Epithelial cell of esophagus (primary cell): Measurements from ENCODE around the gene FCN1.

Experiments
- DNase-seq: peaks from one replicate; pipeline ENCODE4 v3.0.0; 2010; ENCODE audit warnings: low read depth
- H3K4me3 ChIP-seq: 2 replicates; pipeline ENCODE4 v1.5.1; 2011; ENCODE audit warnings: mild to moderate bottlenecking, low read length, control low read depth
- TF ChIP-seq, protein P1 (sequence below): IDR thresholded peaks from 2 replicates; pipeline ENCODE4 v1.5.1; 2011; ENCODE audit warnings: low read depth, mild to moderate bottlenecking, low read length, control low read depth, inconsistent platforms; ENCODE audit not compliant: insufficient read depth; ENCODE audit errors: missing control alignments

The FCN1 gene

DNA sequence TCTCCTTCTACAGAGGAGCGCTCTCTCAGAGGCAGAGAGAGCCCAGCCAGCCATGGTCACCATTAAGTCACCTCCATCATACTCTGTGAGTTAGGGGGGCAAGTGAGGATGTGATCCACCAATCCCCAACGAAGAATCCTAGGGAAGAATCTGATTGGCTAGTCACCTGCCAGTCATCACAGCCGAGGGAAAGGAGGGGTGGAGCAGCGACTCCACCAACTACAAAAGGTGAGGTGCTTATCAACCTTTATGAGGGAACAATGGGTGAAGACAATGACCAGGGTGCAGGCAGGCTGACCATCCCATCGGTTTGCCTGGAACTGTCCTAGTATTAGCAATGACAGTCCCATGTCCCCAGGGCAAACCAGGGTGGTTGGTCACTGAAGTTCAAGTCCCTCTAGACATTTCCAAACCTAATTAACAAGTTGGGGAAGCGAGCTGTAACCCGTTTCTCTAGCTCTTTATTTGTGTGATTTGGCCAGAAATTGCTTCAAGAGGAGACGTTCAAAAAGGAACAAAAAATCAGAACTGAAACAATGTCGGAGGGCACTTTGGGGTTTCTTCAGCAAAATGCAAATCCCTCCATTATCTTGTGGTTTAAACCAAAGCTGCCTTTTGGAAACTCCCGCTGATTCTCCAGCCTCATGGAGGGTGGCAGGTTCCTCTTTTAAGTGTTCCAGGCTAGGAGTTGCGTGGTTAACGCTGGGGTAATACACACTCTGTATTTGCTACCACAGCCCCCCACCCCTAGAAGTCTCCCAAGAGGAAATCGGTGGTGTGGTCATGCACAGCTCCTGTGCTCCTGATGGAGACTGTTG, 18.8 kb upstream of the FCN1 start:
- H3K4me3 ChIP-seq, result no peak overlapping the region
- no peak for DNase-seq
- TF ChIP-seq, protein P1, sequence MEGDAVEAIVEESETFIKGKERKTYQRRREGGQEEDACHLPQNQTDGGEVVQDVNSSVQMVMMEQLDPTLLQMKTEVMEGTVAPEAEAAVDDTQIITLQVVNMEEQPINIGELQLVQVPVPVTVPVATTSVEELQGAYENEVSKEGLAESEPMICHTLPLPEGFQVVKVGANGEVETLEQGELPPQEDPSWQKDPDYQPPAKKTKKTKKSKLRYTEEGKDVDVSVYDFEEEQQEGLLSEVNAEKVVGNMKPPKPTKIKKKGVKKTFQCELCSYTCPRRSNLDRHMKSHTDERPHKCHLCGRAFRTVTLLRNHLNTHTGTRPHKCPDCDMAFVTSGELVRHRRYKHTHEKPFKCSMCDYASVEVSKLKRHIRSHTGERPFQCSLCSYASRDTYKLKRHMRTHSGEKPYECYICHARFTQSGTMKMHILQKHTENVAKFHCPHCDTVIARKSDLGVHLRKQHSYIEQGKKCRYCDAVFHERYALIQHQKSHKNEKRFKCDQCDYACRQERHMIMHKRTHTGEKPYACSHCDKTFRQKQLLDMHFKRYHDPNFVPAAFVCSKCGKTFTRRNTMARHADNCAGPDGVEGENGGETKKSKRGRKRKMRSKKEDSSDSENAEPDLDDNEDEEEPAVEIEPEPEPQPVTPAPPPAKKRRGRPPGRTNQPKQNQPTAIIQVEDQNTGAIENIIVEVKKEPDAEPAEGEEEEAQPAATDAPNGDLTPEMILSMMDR, result no peak

DNA sequence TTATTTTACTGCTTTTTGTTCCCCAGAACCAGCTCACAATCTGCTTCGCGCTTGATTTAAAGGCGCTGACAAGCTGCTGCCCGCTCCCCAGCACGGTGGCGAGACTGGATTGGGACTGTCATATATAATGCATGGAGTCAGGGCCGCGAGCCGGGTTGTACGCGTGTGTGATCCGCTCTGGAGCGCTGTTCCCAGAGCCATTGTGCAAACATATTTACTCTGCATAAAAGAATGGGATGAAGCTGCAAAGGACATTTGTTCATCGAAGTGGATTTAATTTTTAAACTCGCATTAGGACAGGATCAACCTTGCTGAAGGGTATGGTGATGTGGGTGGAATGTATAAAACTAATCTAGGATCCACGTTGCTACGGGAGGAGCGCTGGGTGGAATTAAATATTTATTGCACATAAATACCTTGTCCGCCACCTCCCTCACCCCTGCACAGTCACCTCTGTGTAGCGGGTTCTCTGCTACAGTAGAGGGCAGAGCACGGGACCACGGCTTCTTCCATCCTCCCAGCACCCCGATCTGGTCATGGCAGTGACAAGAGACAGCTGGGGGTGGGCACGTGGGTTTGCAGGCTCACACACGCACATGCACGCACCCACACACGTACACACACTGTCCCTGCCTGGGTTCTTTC, 18.1 kb upstream of the FCN1 start:
- TF ChIP-seq, protein P1, result no peak
- DNase-seq, result no peak
- no peak overlapping the region for H3K4me3 ChIP-seq

DNA sequence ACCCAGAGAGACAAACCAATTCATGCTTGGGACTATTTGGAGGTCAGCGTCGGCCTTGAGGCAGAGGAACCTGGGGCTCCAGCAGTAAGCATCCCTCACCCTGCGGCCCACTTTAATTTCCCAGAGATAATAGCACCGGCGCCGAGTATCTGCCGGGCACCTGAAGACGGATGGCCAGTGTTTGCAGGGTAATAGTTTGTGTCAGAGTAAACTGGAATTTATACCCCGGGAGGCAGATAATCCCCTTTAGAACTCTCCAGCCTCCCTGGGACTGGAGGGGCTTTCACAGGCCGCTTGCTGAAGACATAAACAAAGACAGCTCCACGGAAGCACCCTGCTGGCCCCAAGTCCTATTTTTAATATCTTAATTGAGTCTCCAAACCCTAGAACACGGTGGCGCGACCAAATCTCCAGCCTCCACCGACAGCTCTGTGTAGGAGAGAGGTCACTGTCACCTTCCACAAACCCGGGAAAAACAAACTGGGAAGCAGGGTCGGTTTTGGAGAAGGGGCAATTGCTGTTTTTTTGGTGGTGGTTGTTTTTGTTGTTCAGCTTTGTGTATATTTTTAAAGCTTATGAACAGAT, 17.4 kb upstream of the FCN1 start:
- no peak for DNase-seq
- H3K4me3 ChIP-seq, result no peak overlapping the region
- TF ChIP-seq, protein P1, result no peak

DNA sequence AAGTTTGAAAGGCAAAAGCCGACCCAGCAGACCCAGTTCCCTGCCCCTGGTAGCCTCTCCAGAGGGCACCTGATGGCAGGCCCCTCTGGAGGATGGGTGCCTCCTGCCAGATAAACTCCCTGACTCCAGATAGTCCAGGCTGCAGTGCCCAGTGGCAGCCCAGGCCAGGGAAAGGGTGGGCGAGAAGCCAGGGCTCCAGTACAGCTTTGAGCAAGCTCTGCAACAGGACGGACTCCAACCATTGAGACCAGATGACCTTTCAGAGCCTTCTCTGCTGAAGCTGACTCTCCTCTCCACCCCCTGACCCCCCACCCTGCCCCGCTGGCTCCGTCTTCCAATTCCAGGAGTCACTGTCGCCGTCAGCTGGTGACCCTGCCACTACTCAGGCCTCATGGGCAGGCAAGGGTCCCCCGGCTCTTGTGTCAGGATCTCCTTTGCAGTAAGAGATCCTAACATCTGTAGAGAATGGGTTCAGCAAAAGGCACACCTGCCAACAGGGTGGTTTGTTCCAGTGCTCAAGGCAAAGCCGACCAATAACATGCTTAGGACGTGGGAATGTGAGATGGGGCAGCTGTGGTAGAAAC, 15.5 kb upstream of the FCN1 start:
- no peak overlapping the region for H3K4me3 ChIP-seq
- TF ChIP-seq, protein P1, result no peak
- no peak for DNase-seq

DNA sequence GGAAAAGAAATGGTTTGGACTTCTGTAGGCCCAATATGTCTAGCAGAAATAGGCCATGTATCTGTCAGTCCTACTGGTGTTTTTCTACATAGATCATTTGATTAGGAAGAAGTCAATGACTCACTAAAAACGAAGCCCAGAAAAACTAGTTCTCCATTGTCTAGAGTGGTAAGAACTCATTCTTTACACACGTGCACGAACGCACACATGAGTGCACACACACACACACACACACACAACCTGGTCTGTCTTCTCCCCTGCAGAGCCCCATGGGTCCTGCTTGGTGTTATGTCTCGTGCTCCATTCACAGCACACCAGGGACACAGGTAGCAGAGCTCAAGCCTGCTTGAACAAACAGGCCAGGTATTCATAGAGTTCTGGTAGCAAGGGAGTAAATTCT, 14.9 kb upstream of the FCN1 start:
- TF ChIP-seq, protein P1, result no peak
- DNase-seq, result no peak
- H3K4me3 ChIP-seq, result no peak overlapping the region

DNA sequence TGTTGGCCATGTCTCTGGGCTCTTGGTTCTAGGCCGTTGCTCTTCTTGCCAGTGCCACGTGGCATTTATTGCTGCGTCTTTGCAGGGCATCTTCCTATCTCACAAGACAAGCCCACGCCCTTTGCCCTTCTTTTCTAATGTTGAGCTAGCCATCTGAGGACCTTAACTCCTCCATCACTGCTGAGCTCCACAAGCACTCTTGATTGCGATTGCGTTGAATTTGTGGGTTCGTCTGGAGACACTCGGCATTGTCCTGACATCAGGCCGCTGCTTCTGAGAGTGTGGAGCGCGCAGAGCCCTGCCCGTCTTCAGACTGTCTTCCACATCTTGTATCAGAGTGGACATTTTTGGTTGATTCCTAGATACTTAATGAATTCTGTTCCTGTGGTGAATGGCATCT, 14.5 kb upstream of the FCN1 start:
- H3K4me3 ChIP-seq, result no peak overlapping the region

More for the DNA sequence above, 14.5 kb upstream of the FCN1 start:
- TF ChIP-seq, protein P1, result no peak
- no peak for DNase-seq
